NOMO-1 treated with DMSO at 0.1 percent for 48 hours (cell line): ENCODE data around the gene NCOA7.
A peak's percentile ranks its signal among the peaks of the same experiment; 100 is the strongest.
"Not testable (repeated sequence)": the region's sequence is repeated elsewhere in the genome, so short reads cannot be mapped to it uniquely, and the experiment has no call there.

Experiments used
- DNase-seq: peaks from one replicate; lab custom pipeline; 2025; ENCODE audit not compliant: unreplicated experiment; lab: John Stamatoyannopoulos, UW

The NCOA7 gene

GRCh38 chr6:125913864-125914351 lies 123.1 kb downstream of the NCOA7 start:
- DNase-seq: no peak

- DNase-seq: no peak
These were observed 127.5 kb downstream of the NCOA7 start for GRCh38 chr6:125918230-125918629.

GRCh38 chr6:125918681-125919566 lies 128.2 kb downstream of the NCOA7 start:
- DNase-seq: peak; percentile 67

- DNase-seq: no peak
These were observed 128.9 kb downstream of the NCOA7 start for GRCh38 chr6:125919618-125920017.

- DNase-seq: no peak
These were observed 131.6 kb downstream of the NCOA7 start for GRCh38 chr6:125922322-125922860.

- no peak for DNase-seq
These were observed 132.7 kb downstream of the NCOA7 start for GRCh38 chr6:125923366-125923877.

- DNase-seq: no peak
These were observed 133.4 kb downstream of the NCOA7 start for GRCh38 chr6:125924169-125924568.

GRCh38 chr6:125924697-125925358 lies 134.1 kb downstream of the NCOA7 start:
- no peak for DNase-seq

- no peak for DNase-seq
These were observed 136.0 kb downstream of the NCOA7 start for GRCh38 chr6:125926711-125927110.

GRCh38 chr6:125927761-125928160 lies 137.0 kb downstream of the NCOA7 start:
- DNase-seq: no peak

GRCh38 chr6:125930765-125931418 lies 140.1 kb downstream of the NCOA7 start:
- no peak for DNase-seq

GRCh38 chr6:125931733-125932450 lies 141.1 kb downstream of the NCOA7 start:
- no peak for DNase-seq

- DNase-seq: no peak
These were observed 141.7 kb downstream of the NCOA7 start for GRCh38 chr6:125932451-125932795.

GRCh38 chr6:125935520-125935919 lies 144.8 kb downstream of the NCOA7 start:
- not testable (repeated sequence) for DNase-seq

GRCh38 chr6:125939026-125939425 lies 148.3 kb downstream of the NCOA7 start:
- no peak for DNase-seq

- no peak for DNase-seq
These were observed 149.0 kb downstream of the NCOA7 start for GRCh38 chr6:125939791-125940190.

GRCh38 chr6:125940247-125941041 lies 149.7 kb downstream of the NCOA7 start:
- DNase-seq: no peak

GRCh38 chr6:125942672-125943527 lies 152.1 kb downstream of the NCOA7 start:
- no peak for DNase-seq
